ENCODE data around the gene UFD1. TPM values are rescaled to one million over a fixed set of nuclear protein-coding genes. Genes with fewer than 3 reads are reported as not detected.

The UFD1 gene, protein sequence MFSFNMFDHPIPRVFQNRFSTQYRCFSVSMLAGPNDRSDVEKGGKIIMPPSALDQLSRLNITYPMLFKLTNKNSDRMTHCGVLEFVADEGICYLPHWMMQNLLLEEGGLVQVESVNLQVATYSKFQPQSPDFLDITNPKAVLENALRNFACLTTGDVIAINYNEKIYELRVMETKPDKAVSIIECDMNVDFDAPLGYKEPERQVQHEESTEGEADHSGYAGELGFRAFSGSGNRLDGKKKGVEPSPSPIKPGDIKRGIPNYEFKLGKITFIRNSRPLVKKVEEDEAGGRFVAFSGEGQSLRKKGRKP
- total RNA-seq (10 to 100 TPM; 46.8 to 84.8 (median 66.9) TPM), polyA plus RNA-seq (10 to 100 TPM; 78.7 to 87.8 TPM), total RNA-seq (85.1 reads per million, percentile 82 among the genes with 10 or more reads in this experiment)

DNA sequence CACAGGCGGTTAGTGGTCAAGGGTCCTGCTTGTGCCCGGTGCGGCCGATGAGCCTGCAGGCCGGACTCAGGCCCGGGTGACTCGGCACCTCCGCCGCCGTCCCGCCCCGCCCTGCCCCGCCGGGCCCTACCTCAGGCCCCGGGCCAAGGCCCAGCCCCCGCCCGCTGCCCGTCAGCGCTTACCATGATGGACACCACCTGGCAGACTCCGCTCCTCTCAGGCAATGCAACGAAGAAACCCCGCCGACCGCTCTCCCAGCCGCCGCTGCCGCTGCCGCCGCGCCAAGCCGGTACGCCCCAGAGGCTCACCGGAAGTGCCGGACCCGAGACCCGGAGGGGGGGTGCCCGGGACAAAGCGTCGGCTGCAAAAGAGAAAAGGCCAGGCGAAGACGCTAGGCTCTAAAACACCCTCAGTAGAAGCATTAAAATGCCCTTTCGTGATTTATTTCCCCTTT, at the start of gene UFD1:
Gene UFD1 (minus strand): TSS at position 293 of the 454 bp plus-strand sequence. CDS start 108 bp downstream, at position 185.
- Histone ChIP-seq H3K4me3 (ENCODE audit: low read length) (peak within 1 kb of the TSS; percentile 85), H3K9me3 (ENCODE audit: control insufficient read depth in 2 of 3, low read length in 3 of 3) (no peaks in the 10 kb centered on the region), H3K27ac (ENCODE audit: low read depth, low read length) (peak within 1 kb of the TSS; percentile 96), H3K36me3 (ENCODE audit: control insufficient read depth in 2 of 3, insufficient read depth in 3 of 3, low read length in 3 of 3) (peaks cover 0 to 15% (median 3%) of the 10 kb centered on the region in 3 experiments), H3K27me3 (ENCODE audit: control insufficient read depth in 2 of 2, insufficient read depth in 2 of 2, low read length in 2 of 2) (no peaks in the 10 kb centered on the region), H3K4me1 (ENCODE audit: control insufficient read depth in 2 of 2, insufficient read depth in 2 of 2, low read length in 2 of 2) (peaks cover 17 to 19% of the 10 kb centered on the region in 2 donors)
- Mint-ChIP-seq H3K36me3 (peaks cover 0 to 5% (median 0%) of the 10 kb centered on the region in 5 donors), H3K27ac (peak within 1 kb of the TSS; percentile 98 to 100 (median 99)), H3K4me1 (peaks cover 24 to 43% (median 33%) of the 10 kb centered on the region in 7 donors), H3K9me3 (peaks cover 0 to 2% (median 0%) of the 10 kb centered on the region in 11 donors), H3K27me3 (no peaks in the 10 kb centered on the region), H3K4me3 (peak within 1 kb of the TSS; percentile 87 to 98 (median 92))
- CTCF ChIA-PET = interaction anchor here (0.7 to 2.3 kb wide), 6 partner anchors 24 to 151 kb away, joined by 3 to 13 read pairs (median 3); no protein-coding TSS in a partner anchor
- intact Hi-C loops (cut with micrococcal nuclease) = loop anchor here (1.0 to 10.0 kb wide), 13 partner anchors 32 to 1402 kb away; partner anchors contain the start of genes ESS2 (in 2 of the 2), C22orf39 (in 1 of the 2), CLTCL1 (in 1 of the 2) and DGCR2 (in 1 of the 2)
- ATAC-seq (peak; percentile 63), DNase-seq (peak in 5 of 9 donors; percentile 69 to 83 (median 77))
- POLR2A ChIA-PET = interaction anchor here (0.7 to 2.4 kb wide), 12 partner anchors 10 to 638 kb away, joined by 3 to 14 read pairs (median 4); partner anchors contain the start of genes C22orf39, HIRA and TRMT2A

DNA sequence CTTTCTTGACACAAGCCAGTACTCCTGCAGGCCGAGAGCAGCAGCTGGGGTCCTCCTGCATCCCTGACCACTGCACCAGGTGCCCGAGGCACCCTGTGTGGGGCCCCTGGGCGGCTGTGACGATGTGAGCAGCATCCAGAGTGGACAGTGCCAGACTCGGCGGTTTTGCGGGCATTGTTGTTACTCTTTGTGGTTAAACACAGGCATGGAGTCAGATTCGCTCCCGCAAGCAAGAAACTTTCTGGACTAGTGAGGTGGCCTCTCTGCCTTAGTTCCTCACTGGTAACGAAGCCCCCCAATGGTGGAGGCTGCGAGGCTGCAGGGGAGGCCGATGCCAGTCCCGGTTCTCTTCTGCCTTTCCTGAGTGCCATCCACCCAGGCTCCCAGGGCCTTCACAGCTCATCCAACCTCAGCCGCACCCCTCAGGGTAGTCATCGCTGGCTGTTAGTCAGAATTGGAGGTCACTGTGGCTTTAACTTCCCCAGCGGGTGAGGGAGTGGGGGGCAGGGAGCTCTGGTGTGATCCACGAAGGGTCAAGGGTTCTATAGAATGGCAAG, 48.9 kb upstream of the UFD1 start:
- Mint-ChIP-seq H3K4me3 (no peak overlapping the region), H3K27ac (no peak overlapping the region), H3K9me3 (no peaks in the 10 kb centered on the region), H3K36me3 (peaks cover 0 to 5% (median 0%) of the 10 kb centered on the region in 5 donors), H3K4me1 (peaks cover 0 to 14% (median 7%) of the 10 kb centered on the region in 7 donors), H3K27me3 (peaks cover 12 to 33% (median 13%) of the 10 kb centered on the region in 5 donors)
- intact Hi-C loops (cut with micrococcal nuclease) = no loop called here
- H3K27me3 ChIP-seq (ENCODE audit: control insufficient read depth in 2 of 2, insufficient read depth in 2 of 2, low read length in 2 of 2) = no peaks in the 10 kb centered on the region
- no peak overlapping the region for H3K27ac ChIP-seq (ENCODE audit: low read depth, low read length)
- no peaks in the 10 kb centered on the region for H3K36me3 ChIP-seq (ENCODE audit: control insufficient read depth in 2 of 3, insufficient read depth in 3 of 3, low read length in 3 of 3)
- H3K9me3 ChIP-seq (ENCODE audit: control insufficient read depth in 2 of 3, low read length in 3 of 3) = no peaks in the 10 kb centered on the region
- H3K4me3 ChIP-seq (ENCODE audit: low read length) = no peak overlapping the region
- CTCF ChIA-PET = no interaction called here
- no peak for ATAC-seq
- no peak for DNase-seq
- POLR2A ChIA-PET = no interaction called here
- no peaks in the 10 kb centered on the region for H3K4me1 ChIP-seq (ENCODE audit: control insufficient read depth in 2 of 2, insufficient read depth in 2 of 2, low read length in 2 of 2)

DNA sequence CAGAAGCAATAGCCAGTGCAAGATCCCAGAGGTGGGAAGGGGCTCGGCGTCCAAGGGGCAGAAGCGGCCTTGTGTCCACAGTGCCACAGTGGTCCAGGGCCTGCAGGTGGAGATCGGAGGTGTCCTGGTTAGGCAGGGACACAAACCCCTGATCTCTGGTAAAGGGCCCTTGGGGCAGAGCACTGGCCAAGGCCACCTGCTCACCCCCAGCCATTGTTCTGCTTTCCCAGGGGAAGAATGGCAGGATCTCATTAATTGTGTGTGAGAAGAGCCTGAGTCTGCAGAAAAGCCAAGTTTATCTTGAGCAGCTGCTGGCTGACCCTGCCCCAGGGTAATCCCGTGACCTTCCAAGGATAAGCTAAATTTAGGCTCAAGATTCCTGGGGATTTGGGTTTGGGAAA, 48.3 kb upstream of the UFD1 start:
- no peak for ATAC-seq
- H3K36me3 Mint-ChIP-seq = peaks cover 0 to 5% (median 0%) of the 10 kb centered on the region in 5 donors
- H3K27me3 ChIP-seq (ENCODE audit: control insufficient read depth in 2 of 2, insufficient read depth in 2 of 2, low read length in 2 of 2) = no peaks in the 10 kb centered on the region
- H3K27ac Mint-ChIP-seq = no peak overlapping the region
- ChIA-PET POLR2A (no interaction called here), CTCF (no interaction called here)
- intact Hi-C loops (cut with micrococcal nuclease) = no loop called here
- H3K27ac ChIP-seq (ENCODE audit: low read depth, low read length) = no peak overlapping the region
- H3K27me3 Mint-ChIP-seq = peaks cover 12 to 32% (median 13%) of the 10 kb centered on the region in 5 donors
- no peak overlapping the region for H3K4me3 Mint-ChIP-seq
- H3K4me1 Mint-ChIP-seq = peaks cover 0 to 16% (median 10%) of the 10 kb centered on the region in 7 donors
- no peaks in the 10 kb centered on the region for H3K4me1 ChIP-seq (ENCODE audit: control insufficient read depth in 2 of 2, insufficient read depth in 2 of 2, low read length in 2 of 2)
- DNase-seq = no peak
- no peak overlapping the region for H3K4me3 ChIP-seq (ENCODE audit: low read length)
- no peaks in the 10 kb centered on the region for H3K9me3 Mint-ChIP-seq
- H3K9me3 ChIP-seq (ENCODE audit: control insufficient read depth in 2 of 3, low read length in 3 of 3) = no peaks in the 10 kb centered on the region
- H3K36me3 ChIP-seq (ENCODE audit: control insufficient read depth in 2 of 3, insufficient read depth in 3 of 3, low read length in 3 of 3) = no peaks in the 10 kb centered on the region

DNA sequence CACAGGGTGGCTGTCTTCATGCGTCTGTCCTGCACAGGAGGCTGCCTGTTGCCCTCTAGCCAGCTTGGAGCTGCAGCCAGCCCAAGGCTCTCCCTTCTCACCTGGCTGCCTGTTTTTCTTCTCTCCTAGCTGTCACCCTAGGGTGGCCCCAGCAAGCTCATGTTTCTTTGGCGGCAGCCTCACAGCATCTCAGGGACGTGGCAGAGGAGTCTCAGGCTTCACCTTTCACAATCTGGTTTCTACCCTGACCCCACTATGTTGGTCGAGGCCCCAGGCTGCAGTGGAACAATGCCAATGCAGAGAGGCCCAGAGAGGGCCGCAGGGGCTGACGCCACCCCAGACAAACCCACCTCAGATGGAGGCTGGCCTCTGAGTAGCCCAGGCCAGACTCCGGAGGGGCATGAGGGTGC, 47.7 kb upstream of the UFD1 start:
- H3K27ac ChIP-seq (ENCODE audit: low read depth, low read length) = no peak overlapping the region
- H3K4me1 ChIP-seq (ENCODE audit: control insufficient read depth in 2 of 2, insufficient read depth in 2 of 2, low read length in 2 of 2) = no peaks in the 10 kb centered on the region
- H3K4me3 Mint-ChIP-seq = peak overlapping the region in 1 of 10 donors; percentile 25
- H3K4me3 ChIP-seq (ENCODE audit: low read length) = no peak overlapping the region
- H3K27ac Mint-ChIP-seq = no peak overlapping the region
- H3K36me3 Mint-ChIP-seq = peaks cover 0 to 5% (median 0%) of the 10 kb centered on the region in 5 donors
- H3K27me3 ChIP-seq (ENCODE audit: control insufficient read depth in 2 of 2, insufficient read depth in 2 of 2, low read length in 2 of 2) = no peaks in the 10 kb centered on the region
- H3K27me3 Mint-ChIP-seq = peaks cover 12 to 32% (median 13%) of the 10 kb centered on the region in 5 donors
- ATAC-seq = no peak
- H3K36me3 ChIP-seq (ENCODE audit: control insufficient read depth in 2 of 3, insufficient read depth in 3 of 3, low read length in 3 of 3) = no peaks in the 10 kb centered on the region
- no peaks in the 10 kb centered on the region for H3K9me3 Mint-ChIP-seq
- CTCF ChIA-PET = no interaction called here
- H3K9me3 ChIP-seq (ENCODE audit: control insufficient read depth in 2 of 3, low read length in 3 of 3) = no peaks in the 10 kb centered on the region
- peaks cover 0 to 16% (median 10%) of the 10 kb centered on the region in 7 donors for H3K4me1 Mint-ChIP-seq
- POLR2A ChIA-PET = interaction anchor here (0.6 kb wide), 1 partner anchor 13 kb away, joined by 3 read pairs; no protein-coding TSS in a partner anchor
- intact Hi-C loops (cut with micrococcal nuclease) = no loop called here
- no peak for DNase-seq

DNA sequence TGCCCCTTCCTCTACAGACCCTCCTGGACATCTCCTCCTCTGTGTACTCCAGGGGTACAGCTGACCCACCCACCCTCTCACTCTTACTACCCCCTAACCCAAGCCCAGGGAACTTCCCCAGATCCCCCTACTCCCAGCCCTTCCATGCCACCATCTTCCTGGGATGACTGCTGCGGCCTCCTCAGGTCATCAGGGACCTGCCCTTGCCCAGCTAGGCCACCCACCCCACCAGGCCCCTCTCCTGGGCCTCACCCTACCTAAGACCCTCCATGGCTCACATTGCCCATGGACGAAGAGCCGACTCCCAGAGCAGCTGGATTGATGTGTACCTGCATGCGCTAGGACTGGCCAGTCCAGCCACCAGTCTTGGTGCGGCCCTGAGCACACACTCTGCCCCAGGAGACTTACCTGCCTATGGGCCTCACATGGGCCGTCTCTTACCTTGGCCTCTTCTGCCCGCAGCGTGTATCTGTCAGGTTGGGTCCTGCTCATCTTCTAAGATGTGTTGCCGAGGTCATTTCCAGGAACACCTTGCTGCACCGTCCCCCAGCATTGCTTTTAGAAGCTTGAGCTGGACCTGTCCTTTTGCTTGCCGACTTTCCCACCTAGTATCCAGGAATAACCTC, 47.2 kb upstream of the UFD1 start:
- no peak overlapping the region for H3K4me3 ChIP-seq (ENCODE audit: low read length)
- H3K27me3 Mint-ChIP-seq = peaks cover 12 to 32% (median 13%) of the 10 kb centered on the region in 5 donors
- no peak overlapping the region for H3K27ac ChIP-seq (ENCODE audit: low read depth, low read length)
- no peaks in the 10 kb centered on the region for H3K36me3 ChIP-seq (ENCODE audit: control insufficient read depth in 2 of 3, insufficient read depth in 3 of 3, low read length in 3 of 3)
- peaks cover 0 to 16% (median 10%) of the 10 kb centered on the region in 7 donors for H3K4me1 Mint-ChIP-seq
- no peaks in the 10 kb centered on the region for H3K27me3 ChIP-seq (ENCODE audit: control insufficient read depth in 2 of 2, insufficient read depth in 2 of 2, low read length in 2 of 2)
- H3K9me3 ChIP-seq (ENCODE audit: control insufficient read depth in 2 of 3, low read length in 3 of 3) = no peaks in the 10 kb centered on the region
- peak overlapping the region in 6 of 10 donors; percentile 13 to 87 (median 28) for H3K4me3 Mint-ChIP-seq
- intact Hi-C loops (cut with micrococcal nuclease) = no loop called here
- POLR2A ChIA-PET = interaction anchor here (0.6 kb wide), 1 partner anchor 12 kb away, joined by 3 read pairs; no protein-coding TSS in a partner anchor
- H3K36me3 Mint-ChIP-seq = peaks cover 0 to 5% (median 0%) of the 10 kb centered on the region in 5 donors
- H3K9me3 Mint-ChIP-seq = no peaks in the 10 kb centered on the region
- CTCF ChIA-PET = interaction anchor here (0.6 kb wide), 1 partner anchor 11 kb away, joined by 3 read pairs; no protein-coding TSS in a partner anchor
- H3K4me1 ChIP-seq (ENCODE audit: control insufficient read depth in 2 of 2, insufficient read depth in 2 of 2, low read length in 2 of 2) = no peaks in the 10 kb centered on the region
- H3K27ac Mint-ChIP-seq = no peak overlapping the region
- ATAC-seq (no peak), DNase-seq (no peak)

DNA sequence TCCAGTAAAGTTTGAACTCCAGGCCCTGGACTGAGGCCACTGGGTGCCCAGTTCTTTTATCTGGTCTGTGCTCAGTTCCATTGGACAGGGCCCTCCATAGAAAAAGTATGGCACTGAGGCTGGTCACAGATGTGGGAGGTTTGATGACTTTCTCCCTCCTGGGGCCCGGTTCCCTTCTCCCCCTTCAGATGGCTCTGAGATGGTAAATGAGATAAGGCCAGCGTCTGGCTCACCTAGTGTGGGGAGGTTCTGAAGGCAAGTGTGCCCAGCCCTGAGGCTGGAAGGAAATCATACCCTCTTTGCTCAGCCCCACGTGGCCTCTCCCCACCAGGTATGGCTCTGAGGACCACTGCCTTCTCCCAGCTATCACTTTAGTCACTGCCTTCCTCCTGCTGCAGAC, 46.7 kb upstream of the UFD1 start:
- intact Hi-C loops (cut with micrococcal nuclease) = no loop called here
- ChIA-PET POLR2A (no interaction called here), CTCF (interaction anchor here (0.6 kb wide), 1 partner anchor 11 kb away, joined by 3 read pairs; no protein-coding TSS in a partner anchor)
- no peak for ATAC-seq
- no peak for DNase-seq
- Histone ChIP-seq H3K4me1 (ENCODE audit: control insufficient read depth in 2 of 2, insufficient read depth in 2 of 2, low read length in 2 of 2) (no peaks in the 10 kb centered on the region), H3K27ac (ENCODE audit: low read depth, low read length) (no peak overlapping the region), H3K9me3 (ENCODE audit: control insufficient read depth in 2 of 3, low read length in 3 of 3) (no peaks in the 10 kb centered on the region), H3K4me3 (ENCODE audit: low read length) (no peak overlapping the region), H3K36me3 (ENCODE audit: control insufficient read depth in 2 of 3, insufficient read depth in 3 of 3, low read length in 3 of 3) (no peaks in the 10 kb centered on the region), H3K27me3 (ENCODE audit: control insufficient read depth in 2 of 2, insufficient read depth in 2 of 2, low read length in 2 of 2) (no peaks in the 10 kb centered on the region)
- no peaks in the 10 kb centered on the region for H3K9me3 Mint-ChIP-seq
- peak overlapping the region in 6 of 10 donors; percentile 13 to 87 (median 32) for H3K4me3 Mint-ChIP-seq
- H3K36me3 Mint-ChIP-seq = peaks cover 0 to 5% (median 0%) of the 10 kb centered on the region in 5 donors
- peaks cover 12 to 32% (median 13%) of the 10 kb centered on the region in 5 donors for H3K27me3 Mint-ChIP-seq
- H3K4me1 Mint-ChIP-seq = peaks cover 0 to 16% (median 10%) of the 10 kb centered on the region in 7 donors
- H3K27ac Mint-ChIP-seq = no peak overlapping the region
